ENCODE measurements around the gene ATF7. TPM values are rescaled to one million over a fixed set of nuclear protein-coding genes. Genes with fewer than 3 reads are reported as not detected.

ATF7 gene
- 10 to 100 TPM; 48.7 to 58.5 TPM for total RNA-seq
- polyA plus RNA-seq (ENCODE audit: insufficient read length in 6 of 6), result 10 to 100 TPM; 61.4 to 72.5 (median 66.4) TPM
- long read RNA-seq, donor 1, full-length matches to known transcripts, result 11 of 16 reads
- long read RNA-seq, donor 1, partial matches to known transcripts, result 5 of 16 reads
- long read RNA-seq, donor 1, other reads (novel, unspliced or antisense), result 0 of 16 reads
- long read RNA-seq, donor 2, full-length matches to known transcripts, result 5 of 5 reads
- long read RNA-seq, donor 2, partial matches to known transcripts, result 0 of 5 reads
- long read RNA-seq, donor 2, other reads (novel, unspliced or antisense), result 0 of 5 reads
- long read RNA-seq, donor 3, full-length matches to known transcripts, result 4 of 4 reads
- long read RNA-seq, donor 3, partial matches to known transcripts, result 0 of 4 reads
- long read RNA-seq, donor 3, other reads (novel, unspliced or antisense), result 0 of 4 reads
- long read RNA-seq, donor 4, partial matches to known transcripts, result 0 of 9 reads
- long read RNA-seq, donor 4, other reads (novel, unspliced or antisense), result 4 of 9 reads
- long read RNA-seq, donor 5, full-length matches to known transcripts, result 9 of 9 reads
- long read RNA-seq, donor 5, partial matches to known transcripts, result 0 of 9 reads
- long read RNA-seq, donor 5, other reads (novel, unspliced or antisense), result 0 of 9 reads
- long read RNA-seq, donor 6, full-length matches to known transcripts, result 12 of 12 reads
- long read RNA-seq, donor 6, partial matches to known transcripts, result 0 of 12 reads
- long read RNA-seq, donor 6, other reads (novel, unspliced or antisense), result 0 of 12 reads
- long read RNA-seq, donor 7, full-length matches to known transcripts, result 7 of 7 reads
- long read RNA-seq, donor 7, partial matches to known transcripts, result 0 of 7 reads
- long read RNA-seq, donor 7, other reads (novel, unspliced or antisense), result 0 of 7 reads
- long read RNA-seq, donor 8, full-length matches to known transcripts, result 14 of 25 reads
- long read RNA-seq, donor 8, partial matches to known transcripts, result 11 of 25 reads
- long read RNA-seq, donor 8, other reads (novel, unspliced or antisense), result 0 of 25 reads
- long read RNA-seq, donor 9, result 0 reads
- long read RNA-seq, donor 10, transcript ATF7-212 (4 exons, 860 nt), result major isoform, 10 of 13 reads
- long read RNA-seq, donor 10, partial matches to known transcripts, result 1 of 13 reads
- long read RNA-seq, donor 10, other reads (novel, unspliced or antisense), result 1 of 13 reads
- long read RNA-seq, donor 11, full-length matches to known transcripts, result 4 of 4 reads
- long read RNA-seq, donor 11, partial matches to known transcripts, result 0 of 4 reads
- long read RNA-seq, donor 11, other reads (novel, unspliced or antisense), result 0 of 4 reads
- long read RNA-seq, donor 12, full-length matches to known transcripts, result 6 of 12 reads
- long read RNA-seq, donor 12, partial matches to known transcripts, result 6 of 12 reads
- long read RNA-seq, donor 12, other reads (novel, unspliced or antisense), result 0 of 12 reads

DNA sequence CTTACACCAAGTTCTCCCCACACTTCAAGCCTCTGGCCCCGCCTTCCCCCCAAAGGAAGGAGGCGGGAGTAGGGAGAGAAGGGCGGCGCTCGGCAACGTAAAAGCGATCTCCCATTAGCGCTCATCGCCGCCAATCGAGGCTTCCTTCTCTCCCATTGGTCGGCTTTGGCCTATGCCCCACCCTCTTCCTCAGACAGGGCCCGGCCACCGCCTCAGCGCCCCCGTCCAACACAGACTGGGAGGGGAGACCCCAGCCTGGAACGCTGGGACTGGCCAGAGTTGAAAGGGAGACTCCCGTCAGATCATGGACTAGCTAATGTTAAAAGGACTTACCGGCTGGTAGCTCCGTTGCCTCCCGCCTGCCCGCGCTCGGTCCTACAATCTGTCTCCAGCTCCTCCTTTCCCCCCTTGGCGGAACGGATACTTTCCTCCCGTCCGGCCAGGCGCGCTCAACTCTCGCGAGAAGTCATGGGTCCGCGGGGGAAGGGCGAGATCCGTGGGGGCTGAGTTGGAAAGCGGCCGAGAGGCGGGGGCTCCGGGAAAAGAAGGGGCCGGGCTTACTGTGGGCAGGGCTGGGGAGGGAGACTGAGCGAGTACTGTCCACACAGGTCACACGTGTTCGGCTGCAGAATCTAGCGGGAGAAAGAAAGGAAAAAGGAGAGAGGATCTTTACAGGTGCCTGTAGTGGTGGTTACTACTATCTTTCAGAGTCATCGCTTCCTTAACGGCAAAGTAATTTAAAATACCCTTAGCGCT lies at the start of gene ATF7:
TSS of gene ATF7 (minus strand) at position 437 of the 756 bp plus-strand sequence. CDS start 25,382 bp downstream, outside the sequence.
- ATAC-seq (peak; percentile 96), DNase-seq (peak; percentile 97 to 100 (median 98))
- H3K27ac ChIP-seq, result peak within 1 kb of the TSS; percentile 91 to 95
- TF ChIP-seq, protein P1, sequence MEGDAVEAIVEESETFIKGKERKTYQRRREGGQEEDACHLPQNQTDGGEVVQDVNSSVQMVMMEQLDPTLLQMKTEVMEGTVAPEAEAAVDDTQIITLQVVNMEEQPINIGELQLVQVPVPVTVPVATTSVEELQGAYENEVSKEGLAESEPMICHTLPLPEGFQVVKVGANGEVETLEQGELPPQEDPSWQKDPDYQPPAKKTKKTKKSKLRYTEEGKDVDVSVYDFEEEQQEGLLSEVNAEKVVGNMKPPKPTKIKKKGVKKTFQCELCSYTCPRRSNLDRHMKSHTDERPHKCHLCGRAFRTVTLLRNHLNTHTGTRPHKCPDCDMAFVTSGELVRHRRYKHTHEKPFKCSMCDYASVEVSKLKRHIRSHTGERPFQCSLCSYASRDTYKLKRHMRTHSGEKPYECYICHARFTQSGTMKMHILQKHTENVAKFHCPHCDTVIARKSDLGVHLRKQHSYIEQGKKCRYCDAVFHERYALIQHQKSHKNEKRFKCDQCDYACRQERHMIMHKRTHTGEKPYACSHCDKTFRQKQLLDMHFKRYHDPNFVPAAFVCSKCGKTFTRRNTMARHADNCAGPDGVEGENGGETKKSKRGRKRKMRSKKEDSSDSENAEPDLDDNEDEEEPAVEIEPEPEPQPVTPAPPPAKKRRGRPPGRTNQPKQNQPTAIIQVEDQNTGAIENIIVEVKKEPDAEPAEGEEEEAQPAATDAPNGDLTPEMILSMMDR (IDR thresholded peaks at IDR 0.05), result no peak
- no peaks in the 10 kb centered on the region for H3K36me3 ChIP-seq
- intact Hi-C loops (cut with DNase I), result no loop called here
- H3K9me3 ChIP-seq, result no peaks in the 10 kb centered on the region
- no peaks in the 10 kb centered on the region for H3K27me3 ChIP-seq
- H3K4me3 ChIP-seq, result peak within 1 kb of the TSS; percentile 47 to 80
- peaks cover 25 to 49% of the 10 kb centered on the region in 2 donors for H3K4me1 ChIP-seq

- H3K4me3 ChIP-seq, result peak overlapping the region; percentile 61 to 74
- H3K27ac ChIP-seq, result peak overlapping the region; percentile 89 to 93
- peaks cover 0 to 19% of the 10 kb centered on the region in 2 donors for H3K27me3 ChIP-seq
- DNase-seq (no peak), ATAC-seq (no peak)
- TF ChIP-seq, protein P1 (IDR thresholded peaks at IDR 0.05), result no peak
- peaks cover 0 to 37% of the 10 kb centered on the region in 2 donors for H3K36me3 ChIP-seq
- intact Hi-C loops (cut with DNase I), result loop anchor here in 1 of 2 donors (5.0 kb wide), 1 partner anchor 133 kb away; no protein-coding TSS in a partner anchor
- no peaks in the 10 kb centered on the region for H3K9me3 ChIP-seq
- peaks cover 14 to 40% of the 10 kb centered on the region in 2 donors for H3K4me1 ChIP-seq
Observed at GRCh38 chr12:53674977-53675700, 49.0 kb upstream of the ATF7 start.

DNA sequence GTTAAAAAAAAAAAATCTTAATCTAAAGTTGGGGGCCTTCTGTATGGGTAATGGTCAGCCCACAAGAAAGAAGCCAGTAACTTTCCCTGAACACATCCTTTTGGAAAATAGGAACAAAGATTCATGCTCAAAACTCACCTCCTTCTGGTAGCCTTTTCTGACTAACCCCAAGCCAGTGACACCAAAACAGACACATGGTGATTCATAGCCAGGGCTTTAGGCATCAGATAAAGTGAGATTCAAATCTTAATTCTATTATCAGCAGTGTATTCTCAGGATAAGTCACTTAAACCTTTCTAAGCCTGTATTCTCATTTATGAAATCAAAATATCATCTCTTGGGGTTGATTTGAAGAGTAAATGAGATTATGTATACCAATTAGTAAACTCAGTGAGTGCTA lies 44.8 kb upstream of the ATF7 start:
- no peak overlapping the region for H3K4me3 ChIP-seq
- ATAC-seq (no peak), DNase-seq (no peak)
- peaks cover 9 to 26% of the 10 kb centered on the region in 2 donors for H3K4me1 ChIP-seq
- intact Hi-C loops (cut with DNase I), result no loop called here
- H3K9me3 ChIP-seq, result no peaks in the 10 kb centered on the region
- no peaks in the 10 kb centered on the region for H3K27me3 ChIP-seq
- no peak overlapping the region for H3K27ac ChIP-seq
- TF ChIP-seq, protein P1 (IDR thresholded peaks at IDR 0.05), result no peak
- peaks cover 0 to 79% of the 10 kb centered on the region in 2 donors for H3K36me3 ChIP-seq

GRCh38 chr12:53670308-53670707 lies 44.1 kb upstream of the ATF7 start:
- no peak for DNase-seq
- H3K27ac ChIP-seq, result no peak overlapping the region
- H3K9me3 ChIP-seq, result no peaks in the 10 kb centered on the region
- peaks cover under 1 to 86% of the 10 kb centered on the region in 2 donors for H3K36me3 ChIP-seq
- no peaks in the 10 kb centered on the region for H3K27me3 ChIP-seq
- no peak overlapping the region for H3K4me3 ChIP-seq
- H3K4me1 ChIP-seq, result peaks cover 9 to 23% of the 10 kb centered on the region in 2 donors
- intact Hi-C loops (cut with DNase I), result no loop called here
- no peak for ATAC-seq
- TF ChIP-seq, protein P1 (IDR thresholded peaks at IDR 0.05), result no peak

Data from left lung (tissue), 14 donors.